Measurements from ENCODE around the gene ZFP57. TPM values are rescaled to one million over a fixed set of nuclear protein-coding genes. Genes with fewer than 3 reads are reported as not detected.

The ZFP57 gene
- total RNA-seq, 1 experiment from 2014 or later: 0.83 TPM

DNA sequence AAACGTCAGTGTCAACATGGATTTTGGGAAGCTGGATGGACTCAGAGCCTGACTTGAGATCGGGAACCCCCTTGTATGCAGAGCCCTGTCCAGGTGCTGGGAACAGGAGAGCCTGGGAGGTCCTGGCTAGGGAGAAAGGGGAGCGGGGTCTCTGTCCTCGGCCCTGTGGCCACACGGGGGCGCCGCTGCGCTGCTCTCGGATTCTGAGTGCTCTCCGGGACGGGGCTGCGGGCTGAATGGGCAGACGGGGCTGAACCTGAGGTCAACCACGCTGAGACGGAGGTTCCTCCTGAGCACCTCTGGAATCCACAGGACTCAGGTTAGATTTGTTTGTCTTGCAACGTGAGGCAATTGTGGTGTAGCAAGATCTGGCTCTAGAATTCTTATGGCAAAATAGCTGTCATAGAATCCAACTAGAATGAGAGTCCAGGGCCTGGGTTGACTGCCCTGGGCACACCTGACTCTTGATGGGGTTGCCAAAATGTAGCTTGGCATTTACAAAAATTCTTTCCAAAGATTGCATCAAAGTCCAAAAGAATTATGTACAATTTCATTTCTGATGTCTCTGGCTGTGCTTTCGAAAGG, 21.7 kb upstream of the ZFP57 start:
- peak; percentile 91 for DNase-seq
- H3K27ac Mint-ChIP-seq (ENCODE audit: unreplicated experiment): no peak overlapping the region
- CTCF ChIA-PET: interaction anchor here (0.9 to 1.2 kb wide), 5 partner anchors 9 to 263 kb away, joined by 3 to 6 read pairs (median 3); no protein-coding TSS in a partner anchor
- H3K4me1 Mint-ChIP-seq (ENCODE audit: low read depth, unreplicated experiment): no peaks in the 10 kb centered on the region
- intact Hi-C loops (cut with micrococcal nuclease; ENCODE audit: unreplicated experiment): no loop called here
- H3K27me3 Mint-ChIP-seq (ENCODE audit: unreplicated experiment): peaks cover 41% of the 10 kb centered on the region
- TF ChIP-seq, protein P1, sequence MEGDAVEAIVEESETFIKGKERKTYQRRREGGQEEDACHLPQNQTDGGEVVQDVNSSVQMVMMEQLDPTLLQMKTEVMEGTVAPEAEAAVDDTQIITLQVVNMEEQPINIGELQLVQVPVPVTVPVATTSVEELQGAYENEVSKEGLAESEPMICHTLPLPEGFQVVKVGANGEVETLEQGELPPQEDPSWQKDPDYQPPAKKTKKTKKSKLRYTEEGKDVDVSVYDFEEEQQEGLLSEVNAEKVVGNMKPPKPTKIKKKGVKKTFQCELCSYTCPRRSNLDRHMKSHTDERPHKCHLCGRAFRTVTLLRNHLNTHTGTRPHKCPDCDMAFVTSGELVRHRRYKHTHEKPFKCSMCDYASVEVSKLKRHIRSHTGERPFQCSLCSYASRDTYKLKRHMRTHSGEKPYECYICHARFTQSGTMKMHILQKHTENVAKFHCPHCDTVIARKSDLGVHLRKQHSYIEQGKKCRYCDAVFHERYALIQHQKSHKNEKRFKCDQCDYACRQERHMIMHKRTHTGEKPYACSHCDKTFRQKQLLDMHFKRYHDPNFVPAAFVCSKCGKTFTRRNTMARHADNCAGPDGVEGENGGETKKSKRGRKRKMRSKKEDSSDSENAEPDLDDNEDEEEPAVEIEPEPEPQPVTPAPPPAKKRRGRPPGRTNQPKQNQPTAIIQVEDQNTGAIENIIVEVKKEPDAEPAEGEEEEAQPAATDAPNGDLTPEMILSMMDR (IDR thresholded peaks at IDR 0.05; ENCODE audit: unreplicated experiment): peak; percentile 89
- BruUV-seq (replicated peaks): no TSS peak
- H3K4me3 Mint-ChIP-seq (ENCODE audit: low read depth, unreplicated experiment): no peak overlapping the region
- H3K9me3 Mint-ChIP-seq (ENCODE audit: low read depth, unreplicated experiment): no peaks in the 10 kb centered on the region
- H3K36me3 Mint-ChIP-seq (ENCODE audit: insufficient read depth, unreplicated experiment): no peaks in the 10 kb centered on the region

DNA sequence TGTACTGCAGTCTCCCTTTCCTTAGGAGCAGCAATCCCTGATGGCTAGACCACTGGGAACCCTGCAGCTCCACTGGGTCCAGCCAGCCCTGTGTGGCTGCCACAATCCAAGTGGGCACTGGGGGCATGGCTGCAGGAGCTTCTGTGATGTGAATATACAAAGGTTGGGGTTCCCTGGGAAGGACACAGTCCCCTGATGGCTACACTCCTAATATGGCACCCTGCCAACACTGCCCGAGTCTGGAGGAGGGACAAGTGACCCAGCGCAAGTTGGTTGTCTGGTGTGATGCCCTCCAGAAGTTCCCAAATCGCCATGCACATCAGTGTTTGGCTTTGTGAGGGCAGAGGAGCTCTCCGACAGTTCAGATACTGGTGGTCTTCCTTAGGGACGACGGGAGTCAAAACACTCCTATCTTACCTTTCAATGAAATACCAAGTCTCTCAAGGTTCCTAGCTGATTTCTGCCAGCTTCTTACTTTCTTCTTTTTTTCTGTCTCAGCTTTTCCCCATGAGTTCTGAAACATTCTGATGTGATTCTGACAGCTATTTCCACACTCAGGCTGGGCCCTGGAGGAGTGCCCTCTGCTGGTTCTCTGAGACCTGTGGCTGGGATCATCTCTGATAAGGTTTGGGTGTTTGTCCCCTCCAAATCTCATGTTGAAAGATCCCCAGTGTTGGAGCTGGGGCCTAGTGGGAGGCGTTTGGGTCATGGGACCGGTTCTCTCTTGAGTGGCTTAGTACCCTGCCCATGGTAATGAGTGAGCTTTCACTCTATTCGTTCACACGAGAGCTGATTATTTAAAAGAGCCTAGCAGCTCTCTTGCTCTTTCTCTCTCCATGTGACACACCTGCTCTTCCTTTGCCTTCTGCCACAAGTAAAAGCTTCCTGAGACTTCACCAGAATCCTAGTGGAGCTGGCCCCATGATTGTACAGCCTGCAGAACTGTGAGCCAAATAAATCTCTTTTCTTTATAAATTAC, 15.5 kb upstream of the ZFP57 start:
- BruUV-seq (replicated peaks): no TSS peak
- DNase-seq: peak; percentile 64

DNA sequence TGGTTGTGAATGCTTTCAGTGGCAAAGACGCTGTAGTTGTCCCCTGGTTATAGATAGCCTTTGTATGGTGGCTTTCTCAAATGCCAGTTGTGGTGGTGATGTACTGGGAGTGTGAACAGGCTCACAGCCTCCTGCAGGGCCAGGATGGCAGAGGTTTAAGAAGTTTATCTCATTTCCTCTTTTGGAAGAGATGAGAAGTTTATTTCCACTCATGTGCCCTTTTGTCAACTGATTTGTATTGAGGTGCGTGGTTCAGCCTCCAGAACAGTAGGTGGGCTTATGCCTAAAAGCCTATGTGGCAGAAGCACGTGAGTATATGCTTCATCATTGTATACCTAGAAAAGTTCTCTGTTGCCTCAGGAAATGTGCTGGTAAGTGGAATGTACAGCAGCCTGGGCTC, 13.7 kb upstream of the ZFP57 start:
- H3K4me1 Mint-ChIP-seq (ENCODE audit: low read depth, unreplicated experiment): peaks cover 8% of the 10 kb centered on the region
- no peak overlapping the region for H3K27ac Mint-ChIP-seq (ENCODE audit: unreplicated experiment)
- H3K4me3 Mint-ChIP-seq (ENCODE audit: low read depth, unreplicated experiment): no peak overlapping the region
- no peaks in the 10 kb centered on the region for H3K36me3 Mint-ChIP-seq (ENCODE audit: insufficient read depth, unreplicated experiment)
- TF ChIP-seq, protein P1 (IDR thresholded peaks at IDR 0.05; ENCODE audit: unreplicated experiment): no peak
- no TSS peak for BruUV-seq (replicated peaks)
- CTCF ChIA-PET: interaction anchor here (0.9 to 2.8 kb wide), 3 partner anchors 10 to 46 kb away, joined by 4 to 100 read pairs (median 19); no protein-coding TSS in a partner anchor
- H3K9me3 Mint-ChIP-seq (ENCODE audit: low read depth, unreplicated experiment): no peaks in the 10 kb centered on the region
- intact Hi-C loops (cut with micrococcal nuclease; ENCODE audit: unreplicated experiment): loop anchor here (5.0 kb wide), 1 partner anchor 317 kb away; the partner anchor contains the start of gene OR12D3
- no peak for DNase-seq
- H3K27me3 Mint-ChIP-seq (ENCODE audit: unreplicated experiment): no peaks in the 10 kb centered on the region

More for the DNA sequence above, 15.5 kb upstream of the ZFP57 start:
- Mint-ChIP-seq H3K9me3 (ENCODE audit: low read depth, unreplicated experiment) (no peaks in the 10 kb centered on the region), H3K27ac (ENCODE audit: unreplicated experiment) (no peak overlapping the region), H3K4me1 (ENCODE audit: low read depth, unreplicated experiment) (peaks cover 8% of the 10 kb centered on the region), H3K27me3 (ENCODE audit: unreplicated experiment) (no peaks in the 10 kb centered on the region), H3K4me3 (ENCODE audit: low read depth, unreplicated experiment) (no peak overlapping the region), H3K36me3 (ENCODE audit: insufficient read depth, unreplicated experiment) (no peaks in the 10 kb centered on the region)
- CTCF ChIA-PET: interaction anchor here (0.7 to 2.8 kb wide), 14 partner anchors 9 to 800 kb away, joined by 3 to 100 read pairs (median 4); partner anchors contain the start of gene OR12D3
- intact Hi-C loops (cut with micrococcal nuclease; ENCODE audit: unreplicated experiment): loop anchor here (1.0 to 5.0 kb wide), 2 partner anchors 46 to 319 kb away; partner anchors contain the start of gene OR12D3
- TF ChIP-seq, protein P1 (IDR thresholded peaks at IDR 0.05; ENCODE audit: unreplicated experiment): peak; percentile 83

DNA sequence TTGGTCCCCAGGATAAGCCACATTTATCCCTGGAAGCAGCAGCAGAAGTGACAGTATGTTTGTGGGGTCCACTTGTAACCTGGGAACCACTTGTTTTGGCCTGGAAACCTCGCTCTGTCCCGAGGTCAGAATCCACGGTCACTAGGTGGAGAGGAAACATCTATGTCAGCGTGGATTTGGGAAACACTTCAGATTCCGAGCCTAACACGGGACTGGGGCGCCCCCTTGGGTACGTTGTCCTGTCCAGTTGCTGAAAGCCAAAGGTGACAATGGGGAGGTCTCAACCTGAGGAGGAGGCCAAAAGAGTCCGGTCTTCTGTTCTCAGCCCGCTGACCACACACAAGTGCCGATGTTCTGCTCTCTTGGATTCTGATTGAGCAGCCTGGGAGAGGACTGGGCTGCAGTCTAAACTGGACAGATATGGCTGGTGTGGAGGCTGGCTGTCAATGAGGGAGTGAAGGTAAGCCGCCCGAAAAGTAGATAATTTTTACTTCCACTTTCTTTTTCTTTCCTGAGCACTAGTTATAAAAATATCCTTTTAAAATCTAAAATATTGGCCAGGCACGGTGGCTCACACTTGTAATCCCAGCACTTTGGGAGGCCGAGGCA, 4.9 kb upstream of the ZFP57 start:
- Mint-ChIP-seq H3K27ac (ENCODE audit: unreplicated experiment) (no peak overlapping the region), H3K4me1 (ENCODE audit: low read depth, unreplicated experiment) (no peaks in the 10 kb centered on the region), H3K4me3 (ENCODE audit: low read depth, unreplicated experiment) (no peak overlapping the region), H3K27me3 (ENCODE audit: unreplicated experiment) (no peaks in the 10 kb centered on the region), H3K9me3 (ENCODE audit: low read depth, unreplicated experiment) (no peaks in the 10 kb centered on the region), H3K36me3 (ENCODE audit: insufficient read depth, unreplicated experiment) (no peaks in the 10 kb centered on the region)
- TF ChIP-seq, protein P1 (IDR thresholded peaks at IDR 0.05; ENCODE audit: unreplicated experiment): no peak
- no TSS peak for BruUV-seq (replicated peaks)
- DNase-seq: peak; percentile 55
- CTCF ChIA-PET: no interaction called here
- intact Hi-C loops (cut with micrococcal nuclease; ENCODE audit: unreplicated experiment): loop anchor here (5.0 kb wide), 1 partner anchor 34 kb away; no protein-coding TSS in a partner anchor
